ENCODE results near the gene BICRAL.
"Not testable (repeated sequence)": the region's sequence is repeated elsewhere in the genome, so short reads cannot be mapped to it uniquely, and the experiment has no call there.

The BICRAL gene

GRCh38 chr6:42791706-42792320 lies 10.0 kb downstream of the BICRAL start:
- no peak for DNase-seq (ENCODE audit: low spot score)

- no peak for DNase-seq (ENCODE audit: low spot score)
Observed at GRCh38 chr6:42795651-42796050, 13.8 kb downstream of the BICRAL start.

DNA sequence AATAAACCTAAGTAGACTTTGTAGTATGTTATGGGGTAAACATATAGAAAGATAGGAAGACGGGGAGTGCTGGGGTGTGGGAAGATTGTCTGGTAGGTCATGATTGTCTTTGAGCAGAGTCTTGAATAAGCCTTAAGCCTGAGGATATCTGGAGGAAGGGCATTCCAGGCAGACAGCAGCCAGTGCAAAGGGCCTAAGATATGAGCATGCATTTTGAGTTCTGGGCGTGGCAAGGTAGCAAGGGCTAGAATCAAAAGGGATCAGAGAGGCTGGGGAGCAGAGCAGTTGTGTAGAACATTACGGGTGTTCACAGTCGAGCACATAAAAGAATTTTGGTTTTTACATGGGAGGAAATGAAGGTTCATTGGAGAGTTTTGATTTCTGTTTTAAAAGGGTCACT lies 14.3 kb downstream of the BICRAL start:
- DNase-seq (ENCODE audit: low spot score) = no peak

DNA sequence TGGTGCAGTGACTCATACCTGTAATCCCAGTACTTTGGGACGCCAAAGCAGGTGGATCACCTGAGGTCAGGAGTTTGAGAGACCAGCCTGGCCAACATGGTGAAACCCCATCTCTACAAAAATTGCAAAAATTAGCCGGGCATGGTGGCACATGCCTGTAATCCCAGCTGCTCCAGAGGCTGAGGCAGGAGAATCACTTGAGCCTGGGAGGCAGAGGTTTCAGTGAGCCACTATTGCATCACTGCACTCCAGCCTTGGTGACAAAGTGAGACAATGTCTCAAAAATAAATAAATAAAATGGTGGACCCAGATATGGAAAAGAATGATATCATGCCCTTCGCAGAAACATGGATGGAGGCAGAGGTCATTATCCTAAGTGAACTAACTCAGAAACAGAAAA lies 15.8 kb downstream of the BICRAL start:
- not testable (repeated sequence) for DNase-seq (ENCODE audit: low spot score)

DNA sequence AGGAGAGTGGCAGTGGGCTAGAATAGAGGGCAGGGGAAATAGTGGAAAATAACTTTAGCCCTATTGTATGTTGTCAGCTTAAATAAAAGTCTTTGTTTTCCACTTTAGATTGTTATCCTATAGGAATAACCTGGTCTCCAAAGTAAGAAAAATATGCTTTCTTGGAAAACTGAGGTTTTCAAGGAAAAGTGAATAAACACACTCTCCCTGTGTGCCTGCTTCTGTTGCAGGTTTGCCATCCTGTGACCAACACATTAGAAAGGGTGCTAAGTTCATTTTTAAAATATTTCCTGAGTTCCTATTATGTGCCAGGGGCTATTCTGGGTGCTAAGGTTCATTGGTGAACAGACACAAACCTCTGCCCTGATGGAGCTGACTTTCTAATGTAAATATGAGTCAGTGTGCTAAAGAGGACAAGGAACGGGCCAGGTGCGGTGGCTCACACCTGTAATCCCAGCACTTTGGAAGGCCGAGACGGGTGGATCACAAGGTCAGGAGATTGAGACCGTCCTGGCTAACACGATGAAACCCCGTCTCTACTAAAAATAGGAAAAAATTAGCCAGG lies 23.5 kb downstream of the BICRAL start:
- no peak for DNase-seq (ENCODE audit: low spot score)

GRCh38 chr6:42806359-42806758 lies 24.5 kb downstream of the BICRAL start:
- DNase-seq (ENCODE audit: low spot score) = not testable (repeated sequence)

GRCh38 chr6:42808492-42809483 lies 26.9 kb downstream of the BICRAL start:
- no peak for DNase-seq (ENCODE audit: low spot score)

GRCh38 chr6:42813074-42813645 lies 31.3 kb downstream of the BICRAL start:
- no peak for DNase-seq (ENCODE audit: low spot score)

DNA sequence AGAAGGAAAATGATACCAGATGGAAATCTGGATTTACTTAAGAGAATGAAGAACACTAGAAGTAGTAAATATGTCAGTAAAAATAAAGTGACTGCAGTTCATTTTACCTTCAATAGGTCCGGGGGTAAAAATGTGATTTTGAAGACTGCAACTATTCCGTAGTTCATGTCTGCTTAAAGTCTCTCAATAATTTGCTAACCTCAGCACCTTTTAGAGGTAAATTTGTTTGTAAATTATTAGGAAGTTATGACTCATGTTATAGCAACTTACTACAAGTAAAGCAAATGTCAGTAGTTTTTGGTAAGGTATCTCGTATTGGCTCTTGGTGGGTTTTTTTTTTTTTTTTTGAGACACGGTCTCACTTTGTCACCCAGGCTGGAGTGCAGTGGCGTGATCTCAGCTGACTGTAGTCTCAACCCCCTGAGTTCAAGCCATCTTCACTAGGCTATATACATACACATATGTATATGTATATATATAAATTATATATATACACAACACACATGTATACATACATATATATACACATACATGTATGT lies 32.1 kb downstream of the BICRAL start:
- no peak for DNase-seq (ENCODE audit: low spot score)

- not testable (repeated sequence) for DNase-seq (ENCODE audit: low spot score)
Observed at GRCh38 chr6:42815726-42816125, 33.9 kb downstream of the BICRAL start.

GRCh38 chr6:42817907-42818306 lies 36.1 kb downstream of the BICRAL start:
- DNase-seq (ENCODE audit: low spot score) = no peak

DNA sequence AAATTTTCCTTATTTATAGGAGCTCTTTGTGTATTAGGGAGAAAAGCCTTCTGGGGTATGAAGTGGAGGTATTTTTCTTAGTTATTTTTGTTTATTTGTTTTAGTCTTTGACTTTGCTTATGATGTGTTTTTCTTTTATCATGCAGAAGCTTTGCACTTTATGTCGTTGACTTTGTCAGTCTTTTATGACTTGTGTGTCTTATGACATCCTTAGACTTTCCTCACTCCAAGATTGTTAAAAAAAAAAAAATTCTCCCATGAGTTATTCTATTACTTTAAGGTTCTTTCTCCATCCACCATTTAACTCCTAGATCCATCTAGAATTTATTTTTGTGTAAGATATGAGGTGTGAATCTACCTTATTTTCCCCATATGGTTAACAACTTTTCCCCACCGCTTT lies 36.6 kb downstream of the BICRAL start:
- DNase-seq (ENCODE audit: low spot score) = no peak

DNA sequence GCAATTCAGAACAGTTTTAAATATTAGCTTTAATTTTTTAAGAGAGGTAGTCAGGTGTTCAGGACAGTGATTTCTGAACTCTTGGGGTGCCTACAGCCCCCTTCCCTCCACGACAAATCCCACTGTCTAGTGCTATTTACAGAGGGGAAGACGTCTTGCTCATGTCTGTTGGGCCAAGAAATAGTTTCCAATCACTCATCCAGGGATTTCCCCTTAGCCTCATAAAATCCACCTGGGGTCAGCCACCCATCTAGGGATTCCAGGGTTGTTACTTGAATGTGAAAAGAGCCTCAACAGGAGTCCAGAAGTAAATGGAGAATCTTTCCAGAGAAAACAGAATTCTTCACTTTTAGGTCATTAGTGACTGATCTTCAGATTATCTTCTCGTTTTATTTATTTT lies 37.0 kb downstream of the BICRAL start:
- DNase-seq (ENCODE audit: low spot score) = no peak

GRCh38 chr6:42819803-42820511 lies 38.1 kb downstream of the BICRAL start:
- DNase-seq (ENCODE audit: low spot score) = peak; percentile 55

DNA sequence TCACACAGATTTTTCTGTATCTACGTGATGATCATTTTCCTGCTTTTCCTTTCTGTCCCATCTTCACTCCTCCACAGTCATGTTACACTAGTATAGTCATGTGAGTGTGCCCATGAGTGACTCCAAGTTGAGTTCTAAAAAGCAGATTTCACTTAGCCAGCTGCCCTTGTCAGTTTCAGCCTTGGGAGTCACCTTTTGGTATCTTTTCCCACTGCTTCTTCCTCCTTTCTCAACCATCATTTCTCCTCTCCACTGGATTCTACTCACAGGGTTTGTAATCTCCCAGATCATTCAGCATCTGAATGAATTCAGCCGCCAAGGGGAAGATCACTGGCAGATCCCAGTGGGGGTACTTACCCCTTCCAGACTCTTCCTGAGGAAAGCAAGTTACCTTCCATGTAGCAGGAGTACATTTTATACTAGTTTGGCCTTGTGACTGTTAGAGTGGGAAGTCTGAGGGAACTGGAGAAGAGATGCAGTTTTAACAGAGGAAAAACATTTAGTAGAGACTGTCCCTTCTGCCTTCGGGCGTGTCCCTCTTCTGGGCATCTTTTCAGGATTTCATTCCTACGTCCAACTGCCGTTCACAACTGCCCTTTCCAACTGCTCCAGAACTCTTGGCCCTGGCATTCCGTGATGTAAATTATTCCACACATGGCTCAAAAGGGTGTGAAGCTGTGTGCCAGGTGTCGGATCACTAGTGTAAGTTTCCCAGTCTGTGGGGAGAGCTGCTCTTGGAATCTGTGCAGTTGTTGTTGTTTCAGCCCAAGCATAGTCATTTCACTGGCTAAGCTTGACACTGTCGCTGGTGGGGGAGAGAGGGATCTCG lies 38.9 kb downstream of the BICRAL start:
- peak; percentile 54 for DNase-seq (ENCODE audit: low spot score)

GRCh38 chr6:42821341-42821668 lies 39.5 kb downstream of the BICRAL start:
- no peak for DNase-seq (ENCODE audit: low spot score)

- peak; percentile 31 for DNase-seq (ENCODE audit: low spot score)
Observed at GRCh38 chr6:42821846-42822245, 40.0 kb downstream of the BICRAL start.

DNA sequence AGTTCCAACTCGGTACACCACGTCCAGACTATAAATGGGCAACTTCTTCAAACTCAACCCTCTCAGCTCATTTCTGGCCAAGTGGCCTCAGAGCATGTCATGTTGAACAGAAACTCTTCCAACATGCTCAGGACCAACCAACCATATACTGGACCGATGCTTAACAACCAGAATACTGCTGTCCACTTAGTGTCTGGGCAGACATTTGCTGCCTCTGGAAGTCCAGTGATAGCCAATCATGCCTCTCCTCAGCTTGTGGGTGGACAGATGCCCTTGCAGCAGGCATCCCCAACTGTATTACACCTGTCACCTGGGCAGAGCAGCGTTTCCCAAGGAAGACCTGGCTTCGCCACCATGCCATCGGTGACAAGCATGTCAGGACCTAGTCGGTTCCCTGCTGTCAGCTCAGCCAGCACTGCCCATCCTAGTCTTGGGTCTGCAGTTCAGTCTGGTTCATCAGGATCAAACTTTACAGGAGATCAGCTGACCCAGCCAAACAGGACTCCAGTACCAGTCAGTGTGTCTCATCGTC lies 47.8 kb downstream of the BICRAL start:
- DNase-seq (ENCODE audit: low spot score) = no peak

GRCh38 chr6:42831237-42831636 lies 49.4 kb downstream of the BICRAL start:
- DNase-seq (ENCODE audit: low spot score) = no peak

DNA sequence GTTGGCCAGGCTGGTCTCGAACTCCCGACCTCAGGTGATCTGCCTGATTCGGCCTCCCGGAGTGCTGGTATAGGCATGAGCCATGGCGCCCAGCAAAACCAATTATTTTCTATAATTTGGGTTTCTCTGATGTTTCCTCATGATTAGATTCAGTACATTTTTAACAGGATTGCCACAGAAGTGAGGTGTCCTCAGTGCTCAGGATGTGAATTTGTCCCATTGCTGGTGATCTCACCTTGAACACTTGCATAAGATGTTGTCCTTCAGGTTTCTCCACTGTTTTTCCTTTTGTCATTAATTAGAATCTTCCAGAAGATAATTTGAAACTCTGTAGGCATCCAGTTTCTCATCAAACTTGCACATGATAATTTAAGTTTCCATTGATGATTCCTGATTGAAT lies 52.2 kb downstream of the BICRAL start:
- no peak for DNase-seq (ENCODE audit: low spot score)
